GM12891 (cell line): Measurements from ENCODE around the gene EFTUD2.

Experiments
- PAX5 ChIP-seq: IDR thresholded peaks from 2 replicates; pipeline ENCODE4 v1.6.1; 2011; ENCODE audit warnings: low read length, moderate library complexity, mild to moderate bottlenecking; ENCODE audit not compliant: insufficient read depth, severe bottlenecking
- POLR2A ChIP-seq: IDR thresholded peaks from 2 replicates; pipeline ENCODE4 v1.6.1; 2011; ENCODE audit warnings: low read depth, low read length, control low read depth
- POLR2AphosphoS5 ChIP-seq: IDR thresholded peaks from 2 replicates; pipeline ENCODE4 v1.6.1; 2011; ENCODE audit warnings: low read depth, low read length, control low read depth
- SPI1 ChIP-seq: IDR thresholded peaks from 2 replicates; pipeline ENCODE4 v1.6.1; 2011; ENCODE audit warnings: low read depth, low read length, control low read depth
- TAF1 ChIP-seq: IDR thresholded peaks from 2 replicates; pipeline ENCODE4 v1.6.1; 2011; ENCODE audit warnings: low read depth, low read length, control low read depth

DNA sequence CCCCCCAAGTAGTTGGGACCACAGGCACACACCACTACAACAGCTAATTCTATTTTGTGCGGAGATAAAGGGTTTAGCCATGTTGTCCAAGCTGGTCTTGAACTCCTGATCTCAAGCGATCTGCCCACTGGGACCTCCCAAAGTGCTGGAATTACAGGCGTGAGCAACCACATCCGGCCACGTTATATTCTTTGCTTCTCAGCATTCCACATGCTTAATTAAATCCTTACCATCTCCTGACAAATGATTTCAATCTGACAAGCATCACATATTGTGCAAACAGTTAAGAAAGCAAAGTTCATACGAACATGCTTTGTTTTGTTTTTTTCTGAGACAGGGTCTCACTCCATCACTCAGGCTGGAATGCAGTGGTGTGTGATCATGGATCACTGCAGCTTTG, 33.3 kb downstream of the EFTUD2 start:
- TF ChIP-seq POLR2A (no peak), SPI1 (no peak), TAF1 (no peak), POLR2AphosphoS5 (0 out of 2 replicates have a peak, but pooled peaks have one; percentile 28), PAX5 (no peak)
